ENCODE data around the gene C1orf198.

DNA sequence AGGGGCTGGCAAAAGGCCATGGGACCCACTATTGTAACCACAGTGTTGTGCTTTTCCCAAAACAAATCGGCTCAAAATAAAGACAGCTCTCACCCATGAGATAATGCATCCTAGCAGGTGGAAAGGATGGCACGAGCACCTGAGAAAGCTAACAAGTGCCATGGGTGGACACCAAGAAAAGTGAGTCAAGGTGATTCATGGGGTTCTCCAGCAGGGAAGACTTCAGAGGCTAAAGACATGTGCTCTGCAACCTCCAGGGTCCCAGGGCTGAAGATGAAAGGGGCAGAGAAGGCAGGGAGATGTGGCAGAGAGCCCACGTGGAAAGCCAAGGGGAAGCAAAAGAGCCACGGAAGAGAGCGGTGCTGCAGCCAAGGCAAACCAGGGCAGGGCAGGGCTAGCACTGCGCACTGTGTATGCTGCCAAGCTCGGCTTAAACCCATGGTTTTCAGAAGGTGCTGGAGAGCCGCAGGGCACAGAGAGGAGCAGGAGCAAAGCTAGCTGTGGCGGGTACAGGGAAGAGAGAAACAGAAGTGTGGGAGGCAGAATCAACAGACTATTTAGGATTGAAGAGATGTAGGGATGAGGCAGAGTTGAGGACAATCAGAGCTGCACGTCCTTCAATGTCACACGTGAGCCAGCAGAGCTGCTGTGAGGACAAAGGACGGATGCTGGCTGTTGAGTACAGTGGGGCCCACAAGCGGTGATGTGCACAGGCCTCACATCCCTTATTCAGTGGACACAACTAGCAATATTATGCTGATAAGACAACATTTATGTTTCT is 41.8 kb upstream of the C1orf198 start:
- TF ChIP-seq TAF1 (IDR thresholded peaks at IDR 0.05; ENCODE audit: borderline replicate concordance, low read depth, low read length), result no peak
- TF ChIP-seq, protein P1, sequence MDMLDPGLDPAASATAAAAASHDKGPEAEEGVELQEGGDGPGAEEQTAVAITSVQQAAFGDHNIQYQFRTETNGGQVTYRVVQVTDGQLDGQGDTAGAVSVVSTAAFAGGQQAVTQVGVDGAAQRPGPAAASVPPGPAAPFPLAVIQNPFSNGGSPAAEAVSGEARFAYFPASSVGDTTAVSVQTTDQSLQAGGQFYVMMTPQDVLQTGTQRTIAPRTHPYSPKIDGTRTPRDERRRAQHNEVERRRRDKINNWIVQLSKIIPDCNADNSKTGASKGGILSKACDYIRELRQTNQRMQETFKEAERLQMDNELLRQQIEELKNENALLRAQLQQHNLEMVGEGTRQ (IDR thresholded peaks at IDR 0.05; ENCODE audit: borderline replicate concordance, low read depth, low read length), result no peak
- TF ChIP-seq POLR2AphosphoS5 (IDR thresholded peaks at IDR 0.05; ENCODE audit: low read depth, low read length), result no peak
- no peak for TF ChIP-seq EZH2phosphoT487 (IDR thresholded peaks at IDR 0.05; ENCODE audit: borderline replicate concordance, low read depth)
- TF ChIP-seq RCOR1 (IDR thresholded peaks at IDR 0.05; ENCODE audit: low read length), result no peak
- no peak for TF ChIP-seq EP300 (IDR thresholded peaks at IDR 0.05; ENCODE audit: borderline replicate concordance in 1 of 2, low read depth in 1 of 2, low read length in 1 of 2)
- TF ChIP-seq, protein P2, sequence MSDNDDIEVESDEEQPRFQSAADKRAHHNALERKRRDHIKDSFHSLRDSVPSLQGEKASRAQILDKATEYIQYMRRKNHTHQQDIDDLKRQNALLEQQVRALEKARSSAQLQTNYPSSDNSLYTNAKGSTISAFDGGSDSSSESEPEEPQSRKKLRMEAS (IDR thresholded peaks at IDR 0.05; ENCODE audit: low read depth), result no peak
- TF ChIP-seq, protein P3, sequence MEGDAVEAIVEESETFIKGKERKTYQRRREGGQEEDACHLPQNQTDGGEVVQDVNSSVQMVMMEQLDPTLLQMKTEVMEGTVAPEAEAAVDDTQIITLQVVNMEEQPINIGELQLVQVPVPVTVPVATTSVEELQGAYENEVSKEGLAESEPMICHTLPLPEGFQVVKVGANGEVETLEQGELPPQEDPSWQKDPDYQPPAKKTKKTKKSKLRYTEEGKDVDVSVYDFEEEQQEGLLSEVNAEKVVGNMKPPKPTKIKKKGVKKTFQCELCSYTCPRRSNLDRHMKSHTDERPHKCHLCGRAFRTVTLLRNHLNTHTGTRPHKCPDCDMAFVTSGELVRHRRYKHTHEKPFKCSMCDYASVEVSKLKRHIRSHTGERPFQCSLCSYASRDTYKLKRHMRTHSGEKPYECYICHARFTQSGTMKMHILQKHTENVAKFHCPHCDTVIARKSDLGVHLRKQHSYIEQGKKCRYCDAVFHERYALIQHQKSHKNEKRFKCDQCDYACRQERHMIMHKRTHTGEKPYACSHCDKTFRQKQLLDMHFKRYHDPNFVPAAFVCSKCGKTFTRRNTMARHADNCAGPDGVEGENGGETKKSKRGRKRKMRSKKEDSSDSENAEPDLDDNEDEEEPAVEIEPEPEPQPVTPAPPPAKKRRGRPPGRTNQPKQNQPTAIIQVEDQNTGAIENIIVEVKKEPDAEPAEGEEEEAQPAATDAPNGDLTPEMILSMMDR (IDR thresholded peaks at IDR 0.05), result no peak
